Measurements from ENCODE around the gene SMYD3. TPM values are rescaled to one million over a fixed set of nuclear protein-coding genes. Genes with fewer than 3 reads are reported as not detected.

The SMYD3 gene
- total RNA-seq, 1 donor from 2014 or later: 23.8 TPM

GRCh38 chr1:245810789-245811337 is 696.2 kb downstream of the SMYD3 start:
- no peak overlapping the region for H3K4me3 ChIP-seq (ENCODE audit: low read depth, low read length)
- TF ChIP-seq CTCF (conservative IDR thresholded peaks at IDR 0.05; ENCODE audit: low read depth, low read length): no peak
- DNase-seq (ENCODE audit: low read depth): no peak

DNA sequence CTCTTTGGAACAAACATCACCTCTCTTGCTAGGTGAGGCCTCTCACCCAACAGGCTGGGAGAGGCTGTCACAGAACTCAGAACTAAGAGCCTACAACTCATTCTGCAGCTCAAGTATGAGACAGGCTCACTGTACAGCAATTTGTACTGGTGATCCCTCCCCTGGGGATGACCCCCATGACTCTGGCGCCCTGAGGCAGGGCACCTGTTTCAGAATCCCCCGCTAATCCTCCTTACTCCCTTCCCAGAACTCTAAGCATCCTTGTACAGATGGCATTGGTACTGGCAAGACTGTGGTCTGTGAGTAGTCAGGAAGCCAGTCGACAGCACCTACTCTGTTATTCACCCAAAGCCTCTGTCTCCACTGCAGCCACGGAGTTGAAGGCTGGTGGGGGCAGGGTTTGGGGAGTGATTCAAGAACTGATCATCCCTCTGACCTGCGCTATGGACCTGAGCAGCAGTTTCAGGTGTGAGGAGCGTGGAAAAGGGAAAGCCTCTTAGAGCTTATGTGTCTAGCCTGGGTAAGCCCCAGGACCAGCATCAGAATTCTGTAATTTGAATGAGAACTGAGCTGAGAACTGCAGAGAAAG is 696.8 kb downstream of the SMYD3 start:
- H3K4me3 ChIP-seq (ENCODE audit: low read depth, low read length): no peak overlapping the region
- no peak for TF ChIP-seq CTCF (conservative IDR thresholded peaks at IDR 0.05; ENCODE audit: low read depth, low read length)
- DNase-seq (ENCODE audit: low read depth): no peak

- no peak for DNase-seq (ENCODE audit: low read depth)
- no peak for TF ChIP-seq CTCF (conservative IDR thresholded peaks at IDR 0.05; ENCODE audit: low read depth, low read length)
These were observed 697.7 kb downstream of the SMYD3 start for GRCh38 chr1:245809361-245809760.

DNA sequence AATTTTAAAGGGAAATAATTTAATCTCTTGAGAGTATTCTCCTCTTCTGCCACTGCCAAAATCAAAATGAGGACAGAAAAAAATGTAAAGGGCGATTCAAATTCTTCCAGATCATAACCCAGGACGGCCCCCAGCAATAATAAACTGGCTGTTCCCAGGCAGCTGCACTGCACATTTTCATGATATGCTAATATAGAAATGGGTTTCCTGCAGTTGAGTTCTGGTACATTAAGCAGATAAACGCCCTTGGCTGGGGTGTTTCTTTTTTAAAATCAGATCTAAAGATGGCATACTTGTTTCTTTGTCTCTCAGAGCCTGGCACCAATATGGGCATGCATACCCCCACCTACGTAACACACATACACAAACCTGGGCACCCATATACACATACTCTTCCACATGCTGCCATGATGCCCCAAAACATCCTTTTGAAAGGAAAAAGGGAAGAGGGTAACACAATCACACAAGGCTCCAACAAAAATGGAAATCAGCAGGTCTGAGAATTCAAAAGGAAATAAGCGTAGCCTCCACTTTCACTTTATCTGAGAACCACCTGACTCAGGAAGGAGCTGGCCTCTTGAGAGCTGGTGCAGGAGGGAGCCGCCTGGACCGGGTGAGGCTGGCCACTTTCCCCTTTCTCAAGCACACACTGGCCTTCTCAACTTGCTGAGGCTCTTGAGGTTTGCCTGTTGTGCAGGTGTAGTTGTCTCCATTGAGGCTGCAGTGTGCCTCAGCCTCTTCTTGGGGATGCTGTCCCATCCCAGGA is 698.9 kb downstream of the SMYD3 start:
- DNase-seq (ENCODE audit: low read depth): no peak
- no peak for TF ChIP-seq CTCF (conservative IDR thresholded peaks at IDR 0.05; ENCODE audit: low read depth, low read length)
- H3K4me3 ChIP-seq (ENCODE audit: low read depth, low read length): no peak overlapping the region

More at GRCh38 chr1:245809361-245809760, 697.7 kb downstream of the SMYD3 start:
- no peak overlapping the region for H3K4me3 ChIP-seq (ENCODE audit: low read depth, low read length)

- no peak for TF ChIP-seq CTCF (conservative IDR thresholded peaks at IDR 0.05; ENCODE audit: low read depth, low read length)
- H3K4me3 ChIP-seq (ENCODE audit: low read depth, low read length): no peak overlapping the region
- no peak for DNase-seq (ENCODE audit: low read depth)
These were observed 699.8 kb downstream of the SMYD3 start for GRCh38 chr1:245807306-245807705.

DNA sequence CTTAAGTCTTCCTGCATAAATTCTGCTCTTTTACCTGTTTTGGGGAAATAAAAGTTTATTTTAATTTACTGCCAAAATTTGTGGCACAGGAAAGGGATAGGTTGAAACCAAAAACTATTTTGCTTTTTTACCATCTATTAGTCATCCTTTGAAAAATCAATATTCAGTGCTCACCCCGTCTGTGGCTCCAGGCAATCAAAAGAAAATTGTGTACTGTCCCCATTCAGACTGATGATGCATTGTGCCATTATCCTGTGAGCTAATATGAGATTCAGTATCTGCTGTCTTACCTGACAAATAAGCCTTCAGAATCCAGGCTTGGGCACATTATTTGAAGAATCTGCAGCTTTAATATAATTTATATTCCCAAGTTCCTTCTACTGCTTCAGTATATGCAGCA is 701.5 kb downstream of the SMYD3 start:
- no peak overlapping the region for H3K4me3 ChIP-seq (ENCODE audit: low read depth, low read length)
- DNase-seq (ENCODE audit: low read depth): no peak
- TF ChIP-seq CTCF (conservative IDR thresholded peaks at IDR 0.05; ENCODE audit: low read depth, low read length): no peak
